K562 (cell line): ENCODE data around the gene CBLN2. TPM values are rescaled to one million over a fixed set of nuclear protein-coding genes. Genes with fewer than 3 reads are reported as not detected.

Experiments used
- ATAC-seq: fragments of 200-7000 bp; cut with Tn5 transposase; 3 replicates; pipeline ENCODE4 v1.9.1; 2020; ENCODE audit warnings: moderate library complexity
- BruUV-seq: library from RNA; stranded (reverse); fragments of 400-500 nt; replicated peaks from 2 replicates; lab custom pipeline; 2021; lab: Mats Ljungman, UMichigan
- CTCF ChIA-PET: fragments of 300-600 bp; formaldehyde crosslinking; extraction: SDS; loops from one replicate; lab custom pipeline; 2021; ENCODE audit warnings: low intra/inter-chr PET ratio; lab: Yijun Ruan, JAX
- POLR2A ChIA-PET: fragments of 300-600, 350-650 bp; sonication (Branson Sonifier 250); formaldehyde crosslinking; extraction: SDS; loops from one replicate; lab custom pipeline; 2021; ENCODE audit warnings: antibody characterized with exemption, inconsistent platforms; lab: Yijun Ruan, JAX
- DNase-seq, 4 experiments: peaks; one replicate each; pipeline versions ENCODE4 v3.0.0 to v3.0.0-alpha.2; 2011 to 2018; ENCODE audit warnings: low spot score in 3 of 4, mixed read lengths in 3 of 4; ENCODE audit errors: extremely low read depth in 1 of 4
- FAIRE-seq: peaks from 2 replicates; lab custom pipeline; 2011; peaks lifted over from hg19 to GRCh38; lab: Jason Lieb, UNC
- H2AFZ ChIP-seq: 2 replicates; pipeline ENCODE4 v1.6.0; 2011; ENCODE audit warnings: low read depth, low read length, control low read depth, inconsistent platforms
- H3K27ac ChIP-seq: fragments of 200-600 bp; 3 replicates; pipeline ENCODE4 v1.8.0; 2011; ENCODE audit warnings: low read depth, mild to moderate bottlenecking, control low read depth, inconsistent platforms, low read length, moderate library complexity, mixed read lengths; ENCODE audit errors: extremely low read depth
- H3K27me3 ChIP-seq, 2 experiments: fragments of 300-600 bp in 1 of 2; 2 replicates in 1 of 2; 3 replicates in 1 of 2; pipeline versions ENCODE4 v1.6.0 to v1.8.0; 2011; ENCODE audit warnings: inconsistent platforms in 2 of 2, low read length in 2 of 2, mild to moderate bottlenecking in 1 of 2, mixed read lengths in 1 of 2, moderate library complexity in 1 of 2; ENCODE audit not compliant: control insufficient read depth in 2 of 2, insufficient read depth in 2 of 2
- H3K36me3 ChIP-seq: fragments of 300-600 bp; 3 replicates; pipeline ENCODE4 v1.8.0; 2011; ENCODE audit warnings: mild to moderate bottlenecking, low read length, inconsistent platforms; ENCODE audit not compliant: control insufficient read depth, insufficient read depth
- H3K4me1 ChIP-seq, 2 experiments: fragments of 200-600 bp in 1 of 2; replicated peaks in 1 of 2; 2 replicates in 1 of 2; 3 replicates in 1 of 2; pipeline versions ENCODE4 v1.5.1 to v1.8.0; 2011; ENCODE audit warnings: inconsistent platforms in 2 of 2, low read length in 2 of 2, mild to moderate bottlenecking in 1 of 2, mixed read lengths in 1 of 2, moderate library complexity in 1 of 2; ENCODE audit not compliant: control insufficient read depth in 2 of 2, insufficient read depth in 2 of 2
- H3K4me2 ChIP-seq: 2 replicates; pipeline ENCODE4 v1.6.1; 2011; ENCODE audit warnings: low read length, control low read depth, inconsistent platforms, mixed read lengths; ENCODE audit not compliant: insufficient read depth
- H3K4me3 ChIP-seq: fragments of 200-600 bp; sonication (generic), shearing (Covaris generic); 2 replicates; pipeline ENCODE4 v1.5.1; 2016; ENCODE audit warnings: control low read depth, inconsistent platforms
- H3K79me2 ChIP-seq: fragments of 200-600 bp; 3 replicates; pipeline ENCODE4 v1.8.0; 2011; ENCODE audit warnings: low read length, inconsistent platforms; ENCODE audit not compliant: control insufficient read depth, insufficient read depth
- H3K9ac ChIP-seq, 2 experiments: 2 replicates each; pipeline versions ENCODE4 v1.6.0 to v1.6.1; 2011; ENCODE audit warnings: low read depth in 2 of 2, low read length in 2 of 2, control low read depth in 1 of 2, inconsistent platforms in 1 of 2, mild to moderate bottlenecking in 1 of 2, mixed read lengths in 1 of 2; ENCODE audit not compliant: insufficient read depth in 1 of 2
- H3K9me1 ChIP-seq: one replicate; pipeline ENCODE4 v1.6.0; 2011; ENCODE audit warnings: inconsistent platforms, mild to moderate bottlenecking, low read length, moderate library complexity; ENCODE audit not compliant: control insufficient read depth, insufficient read depth
- H3K9me3 ChIP-seq: replicated peaks from 2 replicates; pipeline ENCODE4 v1.5.1; 2011; ENCODE audit warnings: low read depth, low read length, inconsistent platforms; ENCODE audit not compliant: control insufficient read depth, insufficient read depth
- H4K20me1 ChIP-seq: replicated peaks from 2 replicates; pipeline ENCODE4 v1.6.1; 2011; ENCODE audit warnings: low read length, inconsistent platforms, mixed read lengths; ENCODE audit not compliant: control insufficient read depth, insufficient read depth
- CUX1 ChIP-seq: fragments of 200-800 bp; sonication (Bioruptor generic); IDR thresholded peaks from 2 replicates; pipeline ENCODE4 v1.6.1; 2016; ENCODE audit warnings: missing genetic modification characterization, missing compliant biosample characterization
- ETV6 ChIP-seq, 3 experiments: fragments of 150-350 bp in 1 of 3; sonication (generic) in 1 of 3; formaldehyde crosslinking in 1 of 3; IDR thresholded peaks; 2 replicates each; pipeline versions ENCODE4 v1.6.1 to v1.8.0; 2014 to 2022; ENCODE audit warnings: borderline replicate concordance in 2 of 3, low read depth in 2 of 3, antibody characterized with exemption in 1 of 3, low read length in 1 of 3, mild to moderate bottlenecking in 1 of 3, missing genetic modification reagents in 1 of 3
- GABPB2 ChIP-seq: fragments of 250-450 bp; sonication (Bioruptor Pico); conservative IDR thresholded peaks from 2 replicates; pipeline ENCODE4 v1.5.1; 2021; ENCODE audit warnings: mild to moderate bottlenecking
- HMGN3 ChIP-seq: IDR thresholded peaks from 2 replicates; pipeline ENCODE4 v1.6.1; 2011; ENCODE audit warnings: borderline replicate concordance, low read depth, mild to moderate bottlenecking, mixed read lengths, low read length; ENCODE audit not compliant: insufficient read length; ENCODE audit errors: extremely low read depth
- ILK ChIP-seq: fragments of 450-650 bp; IDR thresholded peaks from 2 replicates; pipeline ENCODE4 v1.6.1; 2016; ENCODE audit warnings: missing genetic modification characterization, low read depth, mild to moderate bottlenecking, missing compliant biosample characterization, moderate library complexity, borderline replicate concordance
- KLF1 ChIP-seq: fragments of 450-650 bp; IDR thresholded peaks from 2 replicates; pipeline ENCODE4 v1.6.1; 2016; ENCODE audit warnings: missing genetic modification characterization, missing compliant biosample characterization
- NFRKB ChIP-seq: fragments of 450-650 bp; IDR thresholded peaks from 2 replicates; pipeline ENCODE4 v1.6.1; 2016; ENCODE audit warnings: low read depth
- NR2C2 ChIP-seq, 2 experiments: fragments of 200-800 bp in 1 of 2; sonication (Bioruptor generic) in 1 of 2; sonication (generic) in 1 of 2; formaldehyde crosslinking in 1 of 2; IDR thresholded peaks; 2 replicates each; pipeline versions ENCODE4 v1.6.1 to v1.8.0; 2016 to 2022; ENCODE audit warnings: mild to moderate bottlenecking in 1 of 2, missing compliant biosample characterization in 1 of 2, missing genetic modification characterization in 1 of 2, missing genetic modification reagents in 1 of 2
- SAFB2 ChIP-seq: fragments of 200-400 bp; formaldehyde crosslinking; IDR thresholded peaks from 2 replicates; pipeline ENCODE4 v1.6.1; 2018; ENCODE audit warnings: borderline replicate concordance, low read length, low read depth, moderate library complexity; ENCODE audit not compliant: severe bottlenecking
- SMAD2 ChIP-seq: fragments of 150-350 bp; IDR thresholded peaks from 2 replicates; pipeline ENCODE4 v1.6.1; 2014; ENCODE audit warnings: low read depth, mild to moderate bottlenecking, low read length
- TARDBP ChIP-seq: fragments of 450-650 bp; IDR thresholded peaks from 2 replicates; pipeline ENCODE4 v1.6.1; 2016
- ZFP1 ChIP-seq: fragments of 450-650 bp; formaldehyde crosslinking; IDR thresholded peaks from 2 replicates; pipeline ENCODE4 v1.4.0; 2020; ENCODE audit warnings: mild to moderate bottlenecking, mixed read lengths
- ZNF57 ChIP-seq: fragments of 450-650 bp; formaldehyde crosslinking; IDR thresholded peaks from 2 replicates; pipeline ENCODE4 v1.4.0; 2020; ENCODE audit warnings: mild to moderate bottlenecking, moderate library complexity
- ZNF655 ChIP-seq: fragments of 250-450 bp; sonication (Bioruptor Pico); IDR thresholded peaks from 2 replicates; pipeline ENCODE4 v1.5.0; 2021
- WGBS: fragments of 100-300 bp; shearing (Covaris generic); methylation state at CpG from one replicate; pipeline ENCODE4 v1.1.6; 2016; ENCODE audit warnings: low coverage, mixed read lengths; ENCODE audit not compliant: insufficient coverage; ENCODE audit errors: missing lambda C conversion rate; 5-methylcytosine and 5-hydroxymethylcytosine counted together
- in situ Hi-C: fragments of 300-500 bp; cut with MboI; formaldehyde crosslinking; loops from 4 replicates; pipeline ENCODE4 v1.15.0; 2018; ENCODE audit warnings: inconsistent platforms, mixed read lengths
- intact Hi-C: fragments of 100-400 bp; cut with micrococcal nuclease; formaldehyde crosslinking; loops from 2 replicates; pipeline ENCODE4 v1.14.2; 2022
- polyA plus RNA-seq, 8 experiments: library from polyadenylated mRNA; depleted of rRNA in 4 of 8; stranded (reverse) in 5 of 8; unstranded in 3 of 8; fragments of >200 nt; fragmentation: Nextera tagmentation in 2 of 8; fragmentation: Illumina TruSeq in 1 of 8; extraction: Ambion mirVana in 2 of 8; extraction: Trizol in 1 of 8; gene quantifications; 2 replicates each; pipeline versions ENCODE4 v1.2.1 to v1.2.3, GENCODE V29; 2011 to 2014; ENCODE audit warnings: inconsistent platforms in 1 of 8, missing spikeins in 1 of 8
- total RNA-seq, 7 experiments: library from RNA; depleted of rRNA in 6 of 7; stranded (reverse); fragments of >200 nt in 6 of 7; fragmentation: Illumina TruSeq in 2 of 7; extraction: Trizol in 2 of 7; gene quantifications; 2 replicates each; pipeline versions ENCODE4 v1.2.1 to v1.2.3, GENCODE V29; 2011 to 2021; ENCODE audit warnings: low replicate concordance in 1 of 7

The CBLN2 gene
- total and polyA plus RNA-seq, 9 of the 15 experiments (the other 6 are each of a cell fraction or from before 2014, with no cell fraction given) = not detected

DNA sequence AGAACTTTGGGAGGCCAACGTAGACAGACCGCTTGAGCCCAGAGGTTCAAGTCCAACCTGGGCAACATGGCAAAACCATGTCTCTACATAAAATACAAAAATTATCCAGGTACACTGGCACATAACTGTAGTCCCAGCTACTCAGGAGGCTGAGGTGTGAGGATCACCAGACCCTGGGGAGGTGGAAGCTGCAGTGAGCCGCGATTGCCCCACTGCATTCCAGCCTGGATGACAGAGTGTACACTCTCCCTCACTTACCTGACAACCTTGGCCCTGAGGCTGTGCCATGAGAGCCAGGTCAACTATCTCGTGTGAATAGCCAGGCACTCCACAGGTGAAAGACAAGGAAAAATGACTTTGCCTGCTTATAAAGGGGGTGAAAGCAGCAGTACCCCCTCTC lies 39.3 kb downstream of the CBLN2 start:
- BruUV-seq = no TSS peak
- Histone ChIP-seq H4K20me1 (no peaks in the 10 kb centered on the region), H3K27me3 (no peaks in the 10 kb centered on the region), H3K4me1 (no peaks in the 10 kb centered on the region), H3K79me2 (no peaks in the 10 kb centered on the region), H3K36me3 (no peaks in the 10 kb centered on the region), H3K9ac (no peak overlapping the region), H3K9me1 (no peaks in the 10 kb centered on the region), H3K4me2 (no peak overlapping the region), H3K4me3 (no peak overlapping the region), H2AFZ (no peak overlapping the region), H3K9me3 (no peaks in the 10 kb centered on the region), H3K27ac (no peak overlapping the region)
- no peak for FAIRE-seq
- ChIA-PET POLR2A (no interaction called here), CTCF (no interaction called here)
- no peak for DNase-seq
- 0% methylated on average over 5 of the region's 5 CpGs for WGBS
- in situ Hi-C loops = no loop called here
- TF ChIP-seq SAFB2 (no peak), NFRKB (no peak), ZFP1 (CRISPR knock-in tag) (no peak), GABPB2 (CRISPR knock-in tag) (no peak), SMAD2 (no peak), TARDBP (no peak), KLF1 (tag) (no peak), NR2C2 (CRISPR knock-in tag; IDR thresholded peaks at IDR 0.05) (no peak), NR2C2 (tag; IDR thresholded peaks at IDR 0.05) (no peak), ZNF57 (CRISPR knock-in tag) (no peak), CUX1 (no peak), ZNF655 (no peak), ILK (tag) (no peak), ETV6 (IDR thresholded peaks at IDR 0.05; ENCODE audit: borderline replicate concordance in 1 of 2, low read depth in 2 of 2, low read length in 1 of 2) (no peak), ETV6 (CRISPR knock-in tag; IDR thresholded peaks at IDR 0.05; ENCODE audit: borderline replicate concordance) (no peak), HMGN3 (no peak)
- no peak for ATAC-seq
- intact Hi-C loops = no loop called here
